Occipital lobe (tissue), 2 donors: ENCODE data around the gene OPCML. TPM values are rescaled to one million over a fixed set of nuclear protein-coding genes. Genes with fewer than 3 reads are reported as not detected.

Source experiments
- DNase-seq: peaks from one replicate; lab custom pipeline; 2025; lab: John Stamatoyannopoulos, UW
- total RNA-seq: library from RNA; depleted of rRNA; stranded (reverse); fragments of >200 nt; gene quantifications from one replicate; pipeline ENCODE4 v1.2.3, GENCODE V29; 2014

Gene OPCML
- total RNA-seq, 1 donor from 2014 or later, result 65.5 TPM

DNA sequence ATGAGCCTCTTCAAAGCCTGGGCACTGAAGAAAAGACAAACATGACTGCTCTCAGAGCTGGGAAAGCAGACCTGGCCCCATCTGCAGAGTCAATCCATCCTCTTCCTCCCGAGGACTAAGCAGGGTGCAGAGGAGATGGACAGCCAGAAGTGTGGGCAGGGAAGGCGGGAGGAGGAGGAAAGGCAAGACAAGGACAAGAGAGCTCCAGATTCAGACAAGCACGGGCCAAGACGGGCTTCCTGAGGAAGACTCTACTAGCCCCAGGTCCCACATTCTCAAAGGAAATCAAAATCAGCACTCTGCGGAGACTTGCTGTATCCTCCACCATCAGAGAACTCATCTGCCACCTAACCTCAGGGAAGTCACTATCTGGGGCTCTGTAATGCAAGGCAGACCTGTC lies 28.5 kb downstream of the OPCML start:
- DNase-seq, result no peak

DNA sequence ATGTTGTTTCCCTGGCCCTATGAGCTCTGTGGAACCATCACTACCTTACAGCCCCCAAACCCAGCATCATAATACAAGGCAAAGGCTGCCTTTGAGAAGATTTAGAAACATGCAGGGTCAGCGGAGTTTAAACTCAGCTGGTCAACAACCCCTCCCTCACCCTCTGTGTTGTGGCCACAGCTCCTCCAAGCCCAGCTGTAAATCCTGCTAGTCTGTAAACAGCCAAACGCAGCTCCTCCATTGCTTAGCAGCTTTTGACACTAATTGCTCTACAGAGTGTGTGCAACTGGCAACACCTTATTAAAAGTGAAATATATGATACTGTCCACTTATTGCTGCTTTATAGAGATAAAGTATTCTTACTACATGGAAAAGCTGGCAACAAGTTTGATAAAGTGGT lies 29.1 kb downstream of the OPCML start:
- DNase-seq, result no peak

DNA sequence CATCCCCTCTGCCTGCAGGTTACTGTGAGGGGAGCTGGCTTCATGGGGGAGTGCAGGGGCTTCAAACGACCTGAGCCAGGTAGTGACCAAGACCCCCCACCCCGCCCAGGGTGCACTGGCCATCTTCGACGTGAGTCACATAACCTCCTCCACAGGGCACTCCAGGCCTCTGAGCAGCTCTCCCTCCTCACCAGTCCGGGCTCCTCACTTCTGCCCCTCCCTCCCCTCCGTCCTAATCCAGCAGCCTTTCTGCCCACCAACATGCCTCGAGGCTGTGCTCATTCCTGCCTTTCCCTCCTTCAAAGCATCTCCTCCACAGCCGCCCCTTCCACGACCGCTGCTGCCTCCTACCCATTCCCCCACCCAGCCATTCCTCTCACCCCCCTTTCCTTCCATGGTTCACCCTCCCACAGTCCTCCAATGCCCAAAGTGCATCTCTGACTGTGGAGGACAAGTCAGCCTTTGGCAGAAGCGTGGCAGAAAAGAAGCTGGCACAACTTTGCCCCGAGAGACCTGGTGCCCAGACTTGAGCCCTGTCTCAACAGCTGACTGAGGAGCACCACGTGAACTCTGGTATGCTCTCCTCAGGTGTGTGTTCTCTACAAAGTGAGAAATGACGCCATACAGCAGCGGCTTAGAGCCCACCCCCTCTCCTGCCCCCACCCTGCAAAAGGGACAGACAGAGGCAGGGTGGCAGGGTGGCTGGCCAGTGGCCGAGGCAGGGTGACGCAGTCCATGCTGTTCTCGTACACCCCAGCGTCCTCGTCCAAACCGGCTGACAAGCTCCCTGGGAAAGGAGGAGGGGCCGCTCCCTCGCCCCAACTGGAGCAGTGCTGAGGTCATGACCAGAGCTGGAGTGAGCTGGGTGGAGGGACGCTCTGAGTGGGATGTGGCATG lies 30.4 kb downstream of the OPCML start:
- no peak for DNase-seq

- no peak for DNase-seq
Observed at GRCh38 chr11:133500936-133501335, 31.4 kb downstream of the OPCML start.

- DNase-seq, result no peak
Observed at GRCh38 chr11:133500435-133500834, 31.9 kb downstream of the OPCML start.

DNA sequence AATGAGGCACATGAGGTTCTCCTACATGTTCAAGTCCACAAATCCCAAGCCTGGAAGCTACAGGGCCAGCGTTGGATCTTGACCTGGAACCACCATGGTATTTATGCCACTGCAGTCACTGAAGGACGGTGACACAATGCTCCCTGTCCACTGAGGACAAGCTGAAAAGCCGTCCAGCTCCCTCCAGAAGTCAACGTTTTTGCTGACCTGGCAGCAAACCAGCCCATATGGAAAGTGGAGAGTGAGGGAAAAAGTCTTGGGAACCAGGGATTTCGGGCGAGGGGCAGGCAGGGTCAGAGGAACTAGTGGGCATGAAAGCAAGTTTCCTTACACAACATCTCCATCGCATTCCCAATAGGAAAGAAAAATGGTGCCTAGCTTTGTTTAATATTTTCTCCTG lies 33.3 kb downstream of the OPCML start:
- no peak for DNase-seq

DNA sequence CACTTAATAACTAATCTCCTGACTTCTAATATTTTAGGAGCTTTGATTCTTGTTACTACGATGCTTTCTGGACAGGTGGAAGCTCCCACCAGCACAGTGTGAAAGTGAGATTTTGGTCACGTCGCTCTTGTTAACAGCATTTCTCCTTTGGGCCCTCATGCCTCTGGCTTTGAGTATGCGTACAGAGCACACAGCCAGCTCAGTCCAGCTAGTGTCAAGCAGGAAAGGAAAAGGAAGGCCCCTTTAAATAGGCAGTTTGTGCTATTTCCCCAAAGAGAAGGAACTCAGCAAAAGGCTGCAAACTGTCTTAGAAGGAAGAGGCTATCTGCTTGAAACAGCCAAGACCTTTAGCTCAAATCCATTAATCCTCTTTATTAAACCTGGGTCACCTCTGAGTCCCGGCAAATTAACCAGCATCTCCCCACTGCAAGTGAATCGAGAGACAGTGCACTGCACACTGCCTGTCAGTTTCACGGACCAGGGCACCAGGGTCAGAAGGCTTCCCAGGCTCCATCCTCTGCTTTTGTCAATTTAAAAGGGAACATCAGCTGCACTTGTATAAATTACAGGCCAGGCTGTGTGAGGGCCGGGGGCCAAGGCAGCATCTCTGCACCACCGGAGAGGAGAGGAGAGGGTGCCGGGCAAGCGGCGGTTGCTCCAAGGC lies 34.7 kb downstream of the OPCML start:
- no peak for DNase-seq

- DNase-seq, result no peak
Observed at GRCh38 chr11:133492895-133493294, 39.4 kb downstream of the OPCML start.

- DNase-seq, result no peak
Observed at GRCh38 chr11:133491680-133492383, 40.5 kb downstream of the OPCML start.

GRCh38 chr11:133480722-133481121 lies 51.6 kb downstream of the OPCML start:
- DNase-seq, result no peak

DNA sequence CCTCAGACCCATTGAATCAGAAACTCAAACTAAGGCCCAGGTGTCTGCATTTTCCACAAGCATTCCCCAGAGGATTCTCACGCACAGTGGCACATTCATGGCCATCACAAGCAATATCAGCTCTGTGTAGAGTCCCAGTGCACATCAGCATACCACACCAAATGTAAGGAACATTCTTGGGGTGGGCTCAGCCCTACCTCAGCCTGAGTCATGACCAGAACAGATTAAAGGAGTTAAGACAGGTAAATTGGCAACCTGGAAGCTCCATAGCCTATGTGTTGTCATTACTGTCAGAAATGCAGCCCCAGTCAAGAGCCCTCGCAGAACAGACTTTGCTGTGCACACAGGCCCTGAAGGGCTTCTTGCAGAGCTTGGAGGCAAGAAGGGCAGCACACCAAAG lies 53.1 kb downstream of the OPCML start:
- no peak for DNase-seq

DNA sequence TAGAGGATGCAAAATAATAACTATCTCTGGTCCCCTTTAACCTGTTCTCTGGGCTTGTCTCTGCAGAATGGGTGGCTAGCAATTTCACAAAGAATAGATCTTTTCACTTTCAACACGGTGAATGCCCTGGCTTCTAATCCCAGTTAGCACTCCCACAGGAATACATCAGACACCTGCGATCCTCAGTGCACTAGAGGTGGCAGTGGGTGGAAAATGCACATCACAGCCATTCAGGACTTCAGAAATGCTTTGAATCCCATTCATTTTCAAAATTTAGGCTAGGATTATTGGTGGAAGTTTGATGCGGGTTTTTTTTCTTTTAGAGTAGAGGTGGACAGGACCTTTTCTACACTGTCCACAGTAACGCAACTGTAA lies 55.1 kb downstream of the OPCML start:
- DNase-seq, result no peak

DNA sequence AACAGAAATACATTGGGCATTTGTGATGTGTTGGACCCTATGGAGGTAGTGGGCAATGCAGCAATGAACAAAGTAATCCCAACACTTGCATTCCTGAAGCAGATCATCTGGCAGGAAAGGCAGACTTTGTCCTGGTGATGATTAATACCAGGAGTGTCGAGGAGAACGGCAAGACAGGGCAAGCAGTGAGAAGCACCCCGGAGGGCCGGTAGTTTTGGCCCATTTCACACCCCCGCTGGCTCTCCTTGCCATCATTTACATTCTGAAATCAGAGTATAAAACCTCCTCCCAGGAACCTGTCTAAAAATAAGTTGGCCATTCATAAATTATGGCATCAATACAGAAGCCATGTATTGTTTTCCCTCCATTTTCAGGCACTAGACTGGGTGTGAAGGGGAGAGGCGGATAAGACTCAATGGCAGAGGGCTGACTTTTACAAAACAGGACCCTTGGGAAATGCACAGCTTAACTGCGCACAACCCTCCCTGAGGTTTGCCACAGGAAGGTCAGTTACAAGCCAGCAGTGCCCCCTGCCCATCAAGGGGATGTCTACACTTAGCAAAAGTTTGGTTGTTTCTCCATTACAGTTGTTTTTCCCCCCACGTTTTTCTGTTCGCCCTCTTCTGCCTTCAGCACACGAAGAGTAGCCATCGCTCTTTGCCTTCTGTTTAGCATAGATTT lies 55.6 kb downstream of the OPCML start:
- no peak for DNase-seq

DNA sequence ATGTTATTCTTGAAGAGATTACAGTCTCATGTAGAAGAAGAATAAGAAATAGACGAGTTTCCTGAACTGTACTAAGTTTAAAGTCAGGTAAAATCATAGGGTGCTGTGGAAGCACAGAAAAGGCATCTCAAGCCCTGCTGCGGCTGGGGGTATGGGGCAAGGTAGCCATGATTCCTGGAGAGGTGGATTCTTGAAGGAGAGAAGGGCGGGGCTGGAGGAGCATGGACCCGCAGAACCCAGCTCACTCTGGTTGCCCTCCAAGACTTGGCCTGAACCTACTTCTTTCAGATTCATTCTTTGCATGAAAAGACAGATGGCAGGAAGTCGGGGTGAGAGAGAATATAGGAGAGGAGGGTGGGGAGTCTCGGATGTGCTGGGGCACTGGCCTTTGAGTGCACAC lies 57.8 kb downstream of the OPCML start:
- DNase-seq, result no peak

DNA sequence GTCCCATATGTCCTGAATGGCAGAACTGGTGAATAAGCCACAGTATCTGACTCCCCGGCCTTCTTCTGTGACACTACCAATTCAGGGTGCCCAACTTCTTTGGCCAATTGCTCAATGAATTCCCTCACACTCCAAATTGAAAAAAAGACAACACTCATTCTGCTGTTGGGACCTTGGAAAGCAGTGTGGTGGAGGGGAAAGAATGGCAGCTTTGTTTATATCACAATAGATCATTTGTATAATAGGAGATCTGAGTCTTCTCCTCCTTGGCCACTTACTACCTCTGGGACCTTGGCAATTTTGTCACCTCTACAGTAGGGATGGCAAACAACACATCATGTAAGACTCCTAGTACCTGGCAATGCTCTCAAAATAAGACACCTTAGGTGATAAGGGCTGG lies 64.6 kb downstream of the OPCML start:
- no peak for DNase-seq

DNA sequence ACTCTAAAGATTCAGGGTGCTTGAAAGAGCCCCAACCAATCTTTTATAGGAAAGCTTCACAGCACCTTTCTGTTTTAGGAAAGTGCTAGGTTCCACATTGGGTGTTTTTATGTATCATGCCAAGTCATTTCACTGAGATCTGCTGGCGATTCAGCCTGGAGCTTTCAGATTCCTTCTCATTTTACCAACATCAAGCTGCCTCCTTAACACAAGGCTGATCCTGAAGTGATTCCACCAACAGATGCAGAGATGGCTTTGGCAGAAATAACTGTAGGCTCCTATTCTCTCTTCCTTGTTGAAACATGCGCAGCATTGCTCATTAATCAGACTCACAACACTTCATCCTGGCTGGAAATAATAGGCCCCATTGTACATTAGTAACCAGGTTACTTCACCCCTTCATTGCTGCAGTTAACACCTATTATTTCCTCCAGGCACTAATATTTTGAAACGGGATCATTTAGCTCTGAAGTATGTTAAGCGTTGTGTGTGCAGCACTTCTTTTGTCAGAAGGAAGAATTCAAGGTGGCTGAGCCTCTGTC lies 89.0 kb downstream of the OPCML start:
- DNase-seq, result no peak

GRCh38 chr11:133441964-133442660 lies 90.2 kb downstream of the OPCML start:
- no peak for DNase-seq

GRCh38 chr11:133425992-133426391 lies 106.3 kb downstream of the OPCML start:
- no peak for DNase-seq

- no peak for DNase-seq
Observed at GRCh38 chr11:133425245-133425644, 107.1 kb downstream of the OPCML start.

DNA sequence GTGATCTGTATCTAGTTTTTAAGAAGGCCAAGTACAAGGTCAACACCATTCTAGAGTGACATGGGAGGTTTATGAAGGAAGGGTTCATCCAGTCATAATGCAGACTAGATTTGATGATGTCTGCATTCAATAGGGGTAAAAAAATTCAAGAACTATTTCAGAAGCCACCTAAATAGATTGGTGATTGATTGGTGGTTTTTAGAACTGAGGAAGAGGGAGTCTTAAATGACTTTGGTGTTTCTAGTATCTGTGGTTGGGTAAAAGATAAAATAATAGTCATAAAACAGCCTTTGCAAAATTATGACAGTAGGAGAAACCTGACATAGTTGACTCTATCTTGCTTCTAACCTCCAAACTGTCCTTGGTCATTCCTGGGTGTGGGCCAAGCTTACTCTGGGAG lies 114.1 kb downstream of the OPCML start:
- no peak for DNase-seq

- DNase-seq, result no peak
Observed at GRCh38 chr11:133414506-133414905, 117.8 kb downstream of the OPCML start.
